ENCODE data around the gene RSL24D1. TPM values are rescaled to one million over a fixed set of nuclear protein-coding genes. Genes with fewer than 3 reads are reported as not detected.
A peak's percentile ranks its signal among the peaks of the same experiment; 100 is the strongest.

Gene RSL24D1
- 88.7 TPM for polyA plus RNA-seq (ENCODE audit: insufficient read length)

DNA sequence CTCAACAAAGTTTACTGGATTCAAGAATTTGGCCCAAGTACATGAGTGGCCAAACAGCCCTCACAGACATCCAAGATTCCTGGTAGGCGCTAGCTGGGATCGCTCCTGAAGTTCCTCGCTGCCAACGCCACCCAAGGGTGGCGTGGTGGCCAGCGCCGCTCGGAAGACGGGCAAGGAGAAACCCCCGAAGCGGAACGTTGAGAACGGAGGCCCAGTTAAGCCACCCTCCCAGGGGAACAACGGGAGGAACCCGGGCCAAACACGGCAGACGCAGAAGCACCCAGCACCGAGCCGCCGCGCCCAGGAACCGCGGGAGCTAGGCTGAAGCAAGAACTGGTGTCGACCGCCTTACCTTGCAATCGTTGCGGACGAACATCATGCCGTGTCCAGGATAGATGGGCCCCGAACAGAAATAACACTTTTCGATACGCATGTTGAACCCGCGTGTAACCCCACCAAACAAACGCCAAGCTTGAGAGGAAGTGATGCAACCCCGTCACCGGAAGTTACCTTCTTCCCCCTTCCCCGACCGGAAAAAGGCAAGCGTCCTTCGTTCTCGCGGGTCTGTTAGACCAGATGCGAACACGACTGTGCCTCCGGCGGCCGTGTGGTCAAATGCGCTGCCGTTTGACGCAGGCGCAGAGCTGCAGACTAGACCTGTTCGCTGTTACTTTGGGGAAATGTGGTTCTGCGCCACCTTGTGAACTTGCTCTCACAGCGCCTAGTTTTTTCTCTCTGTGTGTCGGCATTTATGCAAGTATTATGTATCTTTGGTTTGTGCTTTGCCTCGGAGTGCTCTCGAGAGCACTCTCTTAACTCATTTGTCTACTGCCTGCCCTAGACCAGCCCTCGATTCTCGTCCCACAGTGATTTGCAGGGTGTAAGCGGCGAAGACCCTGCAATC is at the start of gene RSL24D1:
TSS of gene RSL24D1 (minus strand) at position 484 of the 904 bp plus-strand sequence. CDS start at position 433, 51 bp downstream.
- peak; percentile 98 for DNase-seq (ENCODE audit: low read depth)

DNA sequence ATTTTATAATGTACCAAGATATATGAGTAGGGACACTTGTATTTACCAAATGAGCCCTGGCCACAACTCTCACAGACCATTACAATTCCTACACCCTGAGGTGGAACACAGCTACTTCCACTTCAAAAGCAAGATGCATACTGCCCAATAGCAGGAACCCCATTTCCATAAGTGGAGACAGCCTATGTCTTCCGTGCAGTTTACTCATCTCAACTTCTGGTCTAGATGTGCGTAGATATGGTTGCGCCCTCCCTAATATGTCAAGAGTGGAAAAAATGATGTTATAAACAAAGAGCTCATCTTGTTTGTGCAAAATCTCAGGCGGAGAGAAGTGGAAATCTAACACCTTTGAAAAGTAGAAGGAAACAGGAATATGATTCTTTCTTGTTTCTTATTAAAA is 48.3 kb upstream of the RSL24D1 start:
- no peak for DNase-seq (ENCODE audit: low read depth)

DNA sequence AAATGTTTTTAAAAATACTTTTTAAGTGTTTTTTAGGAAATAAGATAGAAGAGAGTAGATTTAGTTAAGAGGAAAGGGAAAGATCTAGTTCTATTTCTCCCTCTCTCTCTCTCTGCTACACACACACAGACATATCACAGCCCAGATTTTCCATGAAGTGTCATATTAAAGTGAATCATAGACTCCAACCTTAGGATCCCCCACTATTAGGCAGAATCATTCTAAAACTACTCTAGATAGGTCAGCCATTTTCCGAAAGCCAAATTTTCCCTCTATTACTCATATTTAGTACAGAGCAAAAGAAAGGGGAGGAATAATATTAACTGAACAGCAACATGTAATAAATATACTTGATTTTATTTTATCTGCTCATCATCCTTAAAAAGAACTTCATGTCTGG is 45.1 kb upstream of the RSL24D1 start:
- DNase-seq (ENCODE audit: low read depth), result no peak

DNA sequence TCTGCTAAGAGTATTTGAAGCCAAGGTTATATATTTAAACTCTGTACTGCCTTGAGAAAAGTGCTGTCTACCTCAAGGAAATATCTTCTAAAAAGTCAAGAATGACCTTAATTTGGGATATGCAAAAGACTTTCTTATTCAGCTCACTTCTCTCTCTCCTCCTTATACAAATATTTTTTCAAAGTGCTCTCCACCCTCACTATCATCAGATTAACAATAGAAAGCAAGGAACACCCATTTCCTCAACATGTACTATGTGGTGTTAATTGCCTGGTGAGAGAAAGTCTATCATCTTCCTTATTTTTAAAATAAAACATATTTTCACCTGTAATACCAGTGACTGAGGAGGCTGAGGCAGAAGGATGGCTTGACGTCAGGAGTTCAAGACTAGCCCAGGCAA is 44.4 kb upstream of the RSL24D1 start:
- DNase-seq (ENCODE audit: low read depth), result no peak

DNA sequence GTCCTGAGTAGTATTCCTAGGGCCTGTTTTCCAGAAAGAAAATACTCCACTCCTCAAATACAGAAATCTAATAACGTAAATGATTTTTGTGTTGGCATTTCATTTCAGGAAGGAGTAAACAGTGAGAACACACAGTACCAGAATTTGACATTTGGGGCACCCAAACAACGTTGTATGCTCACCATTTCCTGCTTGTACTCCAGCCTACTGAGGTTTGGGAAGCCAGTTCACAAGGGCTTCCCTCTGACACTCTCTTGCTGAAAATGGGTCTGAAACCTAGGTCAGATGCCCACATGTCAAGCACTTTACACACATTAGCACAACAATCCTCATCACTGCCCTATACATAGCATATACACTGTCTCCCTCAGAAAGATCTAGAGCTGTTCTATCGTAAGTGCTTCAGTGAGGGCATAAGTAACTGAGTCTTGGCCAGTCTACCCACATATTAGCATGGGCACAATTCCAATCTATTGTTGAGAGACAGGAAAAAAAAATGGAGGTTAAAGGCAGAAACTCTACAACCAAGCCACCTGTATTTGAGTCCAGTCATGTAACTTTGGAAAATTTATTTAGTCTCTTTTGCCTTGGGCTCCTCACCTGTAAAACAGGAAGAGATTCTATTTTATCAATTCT is 43.5 kb upstream of the RSL24D1 start:
- DNase-seq (ENCODE audit: low read depth), result no peak

DNA sequence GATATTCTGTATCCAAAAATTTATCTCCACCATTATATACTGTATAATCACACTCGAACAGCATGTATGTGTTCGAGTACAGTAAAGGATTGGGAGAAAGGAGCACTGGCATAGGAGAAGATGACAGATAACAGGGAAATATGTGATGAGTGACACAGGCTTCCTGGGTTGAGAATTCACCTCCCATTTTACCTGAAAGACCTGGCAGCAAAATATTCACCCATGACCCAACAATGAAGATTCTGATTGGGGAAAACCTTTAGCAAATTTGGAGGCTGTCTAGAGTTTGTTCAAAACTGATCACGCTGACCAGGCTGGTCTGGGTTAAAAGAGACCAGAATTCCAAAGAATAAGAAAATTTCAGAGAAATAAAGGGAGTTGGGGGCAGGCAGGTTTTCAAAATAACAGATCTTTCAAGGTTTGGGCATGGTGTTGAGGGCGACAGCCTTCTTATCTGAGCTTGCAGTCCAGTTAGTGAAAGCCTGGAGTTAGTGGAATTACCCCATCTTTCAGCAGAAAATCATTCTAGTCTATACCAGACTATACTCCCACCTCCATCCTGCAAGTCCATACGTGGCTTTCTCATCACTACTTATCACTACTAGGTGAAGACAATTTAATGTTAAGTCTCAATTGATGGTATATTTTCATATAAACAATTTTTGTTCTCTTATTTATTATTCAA is 42.8 kb upstream of the RSL24D1 start:
- DNase-seq (ENCODE audit: low read depth), result no peak

DNA sequence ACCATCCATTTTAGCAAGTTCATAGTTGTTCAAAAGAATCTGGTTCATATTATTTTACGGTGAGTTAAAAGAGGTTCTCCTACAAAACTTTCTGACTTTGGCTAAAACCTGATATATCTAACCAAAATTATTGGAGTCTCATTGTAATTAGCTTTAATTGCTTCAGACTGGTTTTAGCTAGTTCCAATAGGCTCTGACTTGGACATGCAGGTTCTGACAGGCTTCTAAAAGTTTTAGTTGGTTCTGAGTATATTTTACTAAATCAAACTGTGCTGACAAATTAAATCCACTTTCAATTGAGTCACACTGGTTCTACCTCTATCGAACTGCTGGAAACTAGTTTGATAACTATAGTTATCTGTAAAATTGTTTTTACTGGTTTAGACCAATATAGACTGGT is 42.1 kb upstream of the RSL24D1 start:
- DNase-seq (ENCODE audit: low read depth), result no peak

DNA sequence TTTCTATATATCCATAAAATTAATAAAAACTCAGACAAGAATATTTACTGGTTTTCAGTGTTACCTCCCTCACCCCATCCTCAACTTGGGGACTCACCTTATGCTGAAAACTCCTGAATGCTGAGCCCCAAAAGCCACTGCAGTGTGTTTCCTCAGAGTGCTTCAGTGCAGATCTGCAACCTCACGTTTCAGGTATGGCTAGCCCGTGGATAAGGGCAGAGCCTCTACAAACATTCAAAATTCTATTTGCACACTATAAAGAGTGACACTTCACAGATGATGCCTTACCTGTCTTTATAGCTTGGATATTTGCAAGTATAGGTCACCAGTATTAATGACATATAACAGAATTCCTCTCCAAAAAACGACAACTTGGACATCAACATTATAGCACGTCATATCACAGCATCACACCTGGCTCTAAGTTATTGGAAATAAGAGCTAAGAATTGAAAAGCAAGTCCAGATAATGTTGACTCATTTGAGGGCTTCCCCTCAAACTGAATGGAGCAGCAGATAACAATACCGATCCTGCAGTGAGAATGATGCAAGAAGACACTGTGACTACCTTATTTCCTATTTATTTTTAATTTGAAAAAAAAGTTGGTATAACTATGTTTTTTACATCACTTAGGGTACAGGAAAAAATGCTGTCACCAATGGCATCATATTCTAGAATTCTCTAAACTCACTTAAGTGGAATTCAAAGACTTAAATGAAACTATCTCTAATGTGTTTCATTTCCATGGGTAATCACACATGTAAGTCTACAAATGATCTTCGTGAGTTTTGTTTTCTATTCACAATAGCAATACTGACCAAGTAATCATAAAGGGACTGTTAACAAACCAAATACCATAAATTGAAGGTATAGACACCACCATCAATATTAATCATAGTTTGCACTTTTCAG is 40.7 kb upstream of the RSL24D1 start:
- DNase-seq (ENCODE audit: low read depth), result no peak

DNA sequence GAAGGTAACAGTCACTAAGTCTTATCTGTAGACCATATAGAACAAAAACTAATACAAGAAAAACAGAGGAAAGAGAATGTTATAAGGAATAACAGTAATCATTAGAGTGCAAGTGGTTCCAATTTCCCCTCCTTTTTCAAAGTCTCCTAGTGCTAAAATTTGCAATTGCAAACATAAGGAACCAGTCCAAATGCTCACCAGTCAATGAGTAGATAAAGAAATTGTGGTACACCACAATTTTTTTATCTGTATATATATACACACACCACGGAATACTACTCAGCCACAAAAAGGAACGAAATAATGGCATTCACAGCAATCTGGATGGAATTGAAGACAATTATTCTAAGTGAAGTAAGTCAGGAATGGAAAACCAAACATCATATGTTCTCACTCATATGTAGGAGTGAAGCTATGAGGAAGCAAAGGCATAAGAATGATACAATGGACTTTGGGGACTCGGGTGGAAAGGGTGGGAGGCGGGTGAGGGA is 38.9 kb upstream of the RSL24D1 start:
- DNase-seq (ENCODE audit: low read depth), result no peak

DNA sequence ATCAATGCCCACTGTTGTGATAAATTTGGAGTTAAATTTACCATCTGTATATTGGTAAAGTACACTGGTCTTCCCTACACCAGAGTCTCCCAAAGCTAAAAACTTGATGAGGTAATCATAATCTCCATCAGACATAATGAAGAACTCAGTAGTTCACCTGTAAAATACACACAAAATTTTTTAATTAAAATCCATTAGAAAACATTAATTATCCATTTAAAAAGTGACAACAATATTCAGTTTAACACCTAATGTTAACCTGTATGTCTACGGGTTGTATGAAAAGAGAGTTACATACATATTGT is 38.0 kb upstream of the RSL24D1 start:
- no peak for DNase-seq (ENCODE audit: low read depth)

DNA sequence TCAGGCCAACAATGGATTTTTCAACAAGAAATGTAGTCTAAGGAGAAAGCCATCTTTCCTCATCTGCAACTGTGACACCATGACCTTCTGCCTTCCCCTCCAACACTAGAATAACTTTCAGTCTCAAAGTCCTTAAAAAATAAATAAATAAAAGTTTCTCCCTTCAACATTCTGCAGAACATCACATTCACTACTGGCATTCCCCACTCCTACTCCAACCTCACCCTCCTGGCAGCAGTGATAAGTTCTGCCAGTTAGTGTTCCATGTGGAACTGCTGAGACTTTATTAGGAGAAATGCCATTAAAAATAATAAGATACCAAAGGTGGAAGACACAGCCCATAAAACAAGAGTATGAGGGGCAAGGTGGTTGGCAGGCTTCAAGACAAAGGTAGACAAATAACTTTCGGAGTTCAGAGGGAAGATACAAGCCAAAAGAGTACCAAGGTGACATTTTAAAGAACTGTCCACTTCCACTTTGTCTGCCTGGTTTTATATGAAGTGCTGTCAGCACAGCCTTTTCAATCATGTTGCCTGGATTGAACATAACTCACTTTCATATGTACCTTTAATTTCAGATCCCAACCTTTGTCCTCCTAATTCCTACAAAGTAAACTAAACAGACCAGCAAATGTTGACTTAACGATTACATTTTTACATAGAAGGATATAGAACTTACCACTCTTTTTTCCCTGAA is 37.5 kb upstream of the RSL24D1 start:
- no peak for DNase-seq (ENCODE audit: low read depth)

DNA sequence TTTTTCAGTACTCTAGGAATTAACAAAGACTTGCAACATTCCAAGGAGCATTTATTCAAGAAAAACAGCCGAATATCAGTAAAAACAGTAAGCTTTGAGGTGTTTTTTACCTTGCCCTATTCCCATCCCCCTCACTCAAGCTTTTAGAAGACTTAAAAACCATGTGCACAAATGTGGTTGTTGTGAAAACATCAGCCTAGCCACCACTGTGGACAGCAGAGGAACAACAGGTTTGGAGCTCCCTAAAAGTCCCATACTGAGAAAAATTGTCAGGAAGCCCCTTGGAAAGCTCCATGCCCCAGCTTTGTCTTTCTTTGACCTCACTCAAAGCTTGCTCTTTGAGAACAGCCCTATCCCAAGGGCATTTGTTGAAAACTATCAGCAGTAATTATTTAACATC is 34.7 kb upstream of the RSL24D1 start:
- DNase-seq (ENCODE audit: low read depth), result no peak

DNA sequence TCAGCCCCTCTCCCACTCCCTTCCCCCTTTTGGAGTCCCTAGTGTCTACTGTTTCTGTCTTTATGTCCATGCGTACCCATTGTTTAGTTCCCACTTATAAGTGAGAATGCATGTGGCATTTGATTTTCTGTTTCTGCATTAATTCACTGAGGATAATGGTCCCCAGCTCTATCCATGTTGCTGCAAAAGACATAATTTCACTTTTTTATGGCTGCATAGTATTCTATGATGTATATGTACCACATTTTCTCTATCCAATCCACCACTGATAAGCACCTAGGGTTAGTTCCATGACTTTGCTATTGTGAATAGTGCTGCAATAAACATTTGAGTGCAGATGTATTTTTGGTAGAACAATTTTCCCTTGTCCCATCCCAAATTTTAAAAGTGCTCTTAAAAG is 34.2 kb upstream of the RSL24D1 start:
- DNase-seq (ENCODE audit: low read depth), result no peak

DNA sequence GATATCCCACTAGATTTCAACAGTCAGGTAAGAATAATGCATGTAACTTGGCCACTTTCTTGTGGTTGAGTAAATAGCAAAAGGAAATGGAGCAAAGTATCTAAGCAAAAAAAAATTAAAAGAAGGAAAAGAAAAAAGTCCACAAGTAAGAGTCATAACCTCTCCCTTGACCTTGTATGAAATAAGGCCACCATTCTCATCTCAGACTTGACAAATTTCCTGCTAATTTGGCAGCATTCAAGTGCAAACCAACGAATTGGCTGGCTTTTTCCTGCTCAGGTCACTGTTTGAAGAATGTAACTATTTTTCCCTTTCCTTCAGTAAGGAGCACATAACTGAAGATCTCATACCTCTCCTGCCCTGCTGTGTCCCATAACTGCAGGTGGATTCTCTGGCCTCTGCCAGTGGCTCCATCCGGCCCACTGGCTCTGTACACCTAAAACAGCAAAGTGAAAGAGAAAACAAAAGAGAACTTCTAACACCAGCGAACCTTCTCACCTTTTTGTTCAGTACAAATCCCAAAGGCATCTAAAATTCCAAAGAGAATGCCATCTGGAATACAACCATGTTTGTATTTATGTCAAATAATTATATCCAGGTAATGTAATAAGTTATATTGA is 33.4 kb upstream of the RSL24D1 start:
- DNase-seq (ENCODE audit: low read depth), result no peak

DNA sequence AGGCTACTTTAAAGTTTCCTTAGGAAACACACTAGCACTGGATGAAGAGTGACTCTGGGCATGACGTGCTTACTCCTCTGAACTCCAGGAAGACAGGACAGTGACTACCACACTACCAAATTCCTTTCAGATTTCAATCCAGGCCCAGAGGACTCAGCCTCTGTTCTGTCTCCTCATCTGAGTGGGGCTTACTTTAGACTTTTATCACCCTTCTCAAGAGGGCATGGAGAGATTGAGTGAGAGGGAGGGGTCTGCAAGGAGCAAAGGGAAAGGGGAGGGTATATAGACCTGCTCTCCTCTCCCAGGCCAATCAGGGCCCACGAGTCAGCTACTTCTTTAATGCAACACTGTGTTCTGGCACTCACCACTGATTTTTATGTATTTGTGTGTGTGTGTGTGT is 29.4 kb upstream of the RSL24D1 start:
- DNase-seq (ENCODE audit: low read depth), result no peak

DNA sequence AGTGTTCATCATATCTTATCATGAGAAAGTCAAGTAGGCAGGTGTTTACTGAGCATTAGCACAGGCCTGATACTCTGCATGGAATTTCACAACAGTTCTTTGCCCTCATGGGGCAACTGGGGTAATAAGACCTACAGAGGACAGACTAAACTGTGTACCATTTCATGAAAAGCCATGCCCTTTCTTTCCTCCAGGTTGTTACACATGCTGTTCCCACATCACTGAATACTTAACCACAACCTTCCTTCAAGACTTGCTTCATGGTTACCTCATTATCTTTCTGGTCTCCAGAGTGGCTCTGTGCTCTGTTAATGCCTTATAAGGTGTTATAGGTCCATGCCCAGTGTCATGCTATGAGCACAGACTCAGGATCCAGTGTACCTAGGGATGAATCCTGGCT is 28.2 kb upstream of the RSL24D1 start:
- no peak for DNase-seq (ENCODE audit: low read depth)

DNA sequence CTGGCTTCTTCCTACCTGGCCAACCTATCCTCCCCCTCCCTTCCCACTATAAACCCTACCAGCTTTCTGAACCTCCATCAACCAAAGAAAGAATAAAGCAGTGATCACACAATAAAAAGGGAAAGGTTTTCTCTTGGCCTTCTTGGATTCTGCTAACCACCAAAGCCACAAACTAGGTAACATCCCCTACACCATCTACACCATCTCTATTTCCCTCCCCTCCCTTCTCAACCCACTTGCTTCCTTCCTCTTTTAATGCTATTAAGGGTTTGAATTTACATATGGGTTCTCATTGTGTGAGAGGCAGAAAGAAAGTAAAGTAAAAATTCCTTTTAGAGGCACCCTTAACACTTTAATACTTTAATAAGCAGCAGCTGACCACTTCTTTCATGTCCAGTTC is 25.8 kb upstream of the RSL24D1 start:
- DNase-seq (ENCODE audit: low read depth), result no peak

DNA sequence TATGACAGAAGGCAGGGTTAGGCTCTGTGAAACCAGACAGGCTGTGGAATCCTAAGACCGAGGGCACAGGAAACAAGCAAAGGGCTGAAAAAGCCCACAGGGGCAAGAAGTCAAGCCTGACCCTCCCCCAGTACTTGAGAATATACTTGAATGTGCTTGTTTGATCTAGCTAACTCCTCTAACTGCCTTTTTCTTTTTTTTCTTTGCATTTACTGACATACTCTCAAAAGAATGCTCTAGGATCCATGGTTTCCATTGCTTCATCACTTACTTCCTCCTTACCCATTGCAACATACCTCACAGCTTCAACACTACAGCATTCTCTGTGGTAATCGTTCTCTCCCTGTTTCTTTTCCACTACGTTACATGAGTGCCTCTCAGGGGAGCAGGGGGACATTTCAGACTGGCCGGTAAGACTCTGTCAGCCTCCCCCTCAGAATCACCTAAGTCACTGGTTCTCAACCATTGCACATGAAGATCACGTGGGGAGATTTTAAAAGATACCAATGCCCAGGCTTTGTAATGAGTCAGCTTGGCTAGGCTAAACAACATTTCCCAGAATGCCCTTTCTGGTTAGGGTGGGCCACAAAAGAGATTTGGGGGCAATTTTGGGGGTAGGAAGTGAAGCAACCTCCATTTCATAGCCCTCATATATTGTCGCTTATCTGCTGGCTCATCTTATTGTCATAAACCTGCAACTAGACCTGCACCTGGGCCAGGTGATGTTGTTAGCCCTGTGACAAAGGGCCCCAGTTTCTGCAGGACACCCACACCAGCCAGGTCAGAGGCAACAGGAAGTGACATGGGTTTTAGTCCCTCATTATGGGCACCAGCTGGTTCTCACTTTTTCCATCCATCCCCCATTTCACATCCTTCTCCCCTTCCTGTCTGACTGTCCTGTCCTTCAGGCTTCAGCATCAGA is 24.6 kb upstream of the RSL24D1 start:
- DNase-seq (ENCODE audit: low read depth), result peak; percentile 22

DNA sequence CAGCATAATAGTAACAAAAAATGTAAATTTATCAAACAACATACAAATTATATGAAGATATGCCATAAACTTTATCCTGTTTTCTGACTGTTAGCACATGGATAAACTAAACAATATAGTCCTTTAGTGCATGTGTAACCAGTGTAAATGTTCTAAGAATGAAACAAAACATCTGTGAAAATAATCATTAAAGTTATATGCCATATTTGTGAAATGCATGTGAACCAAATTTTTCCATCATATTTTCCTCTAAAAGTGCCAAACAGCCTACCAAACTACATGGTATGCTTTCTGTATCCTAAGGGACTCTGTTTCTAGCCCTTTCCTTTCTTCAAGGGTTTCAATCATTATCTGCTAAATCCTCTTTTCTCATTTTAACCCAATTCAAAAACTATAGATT is 23.9 kb upstream of the RSL24D1 start:
- no peak for DNase-seq (ENCODE audit: low read depth)
